ENCODE results near the gene CD4. TPM values are rescaled to one million over a fixed set of nuclear protein-coding genes. Genes with fewer than 3 reads are reported as not detected.

Gene CD4
- total RNA-seq, 1 donor from 2014 or later = 0.75 TPM

DNA sequence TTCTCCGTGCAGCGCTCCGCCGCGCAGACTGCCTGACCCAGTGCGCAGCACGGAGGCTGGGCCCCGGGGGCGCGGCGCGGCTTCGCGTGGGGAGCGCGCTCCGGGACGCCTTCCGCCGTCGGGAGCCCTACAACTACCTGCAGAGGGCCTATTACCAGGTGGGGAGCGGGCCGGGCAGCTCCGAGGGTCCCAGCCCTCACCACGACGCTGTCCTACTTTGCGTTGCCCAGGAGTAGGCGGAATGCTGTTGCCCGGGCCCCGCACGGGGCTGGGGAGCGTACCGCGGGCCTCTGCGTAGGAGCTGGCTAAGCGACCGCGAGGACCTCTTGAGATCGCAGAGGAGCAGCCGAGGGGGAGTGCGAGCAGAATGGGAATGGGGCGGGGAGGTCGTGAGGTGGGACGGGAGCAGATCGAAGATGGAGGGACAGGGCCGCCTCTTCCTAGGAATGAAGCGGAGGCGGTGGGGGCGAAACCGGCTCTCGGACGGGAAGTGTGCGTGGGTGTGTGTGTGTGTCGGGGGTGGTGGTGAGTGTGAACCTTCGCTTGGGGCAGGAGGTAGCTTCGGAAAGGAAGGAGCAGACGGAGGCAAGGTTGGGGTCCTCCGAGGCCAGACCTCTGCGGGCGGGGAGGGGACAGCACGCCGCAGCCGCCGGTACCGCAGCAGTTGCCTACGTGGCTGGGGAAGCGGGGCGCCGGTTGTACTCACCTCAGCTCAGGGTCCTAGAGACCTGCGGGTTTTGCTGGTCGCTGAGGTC lies 39.6 kb downstream of the CD4 start:
- no peak for DNase-seq (ENCODE audit: low read depth)
- TF ChIP-seq, protein P1, sequence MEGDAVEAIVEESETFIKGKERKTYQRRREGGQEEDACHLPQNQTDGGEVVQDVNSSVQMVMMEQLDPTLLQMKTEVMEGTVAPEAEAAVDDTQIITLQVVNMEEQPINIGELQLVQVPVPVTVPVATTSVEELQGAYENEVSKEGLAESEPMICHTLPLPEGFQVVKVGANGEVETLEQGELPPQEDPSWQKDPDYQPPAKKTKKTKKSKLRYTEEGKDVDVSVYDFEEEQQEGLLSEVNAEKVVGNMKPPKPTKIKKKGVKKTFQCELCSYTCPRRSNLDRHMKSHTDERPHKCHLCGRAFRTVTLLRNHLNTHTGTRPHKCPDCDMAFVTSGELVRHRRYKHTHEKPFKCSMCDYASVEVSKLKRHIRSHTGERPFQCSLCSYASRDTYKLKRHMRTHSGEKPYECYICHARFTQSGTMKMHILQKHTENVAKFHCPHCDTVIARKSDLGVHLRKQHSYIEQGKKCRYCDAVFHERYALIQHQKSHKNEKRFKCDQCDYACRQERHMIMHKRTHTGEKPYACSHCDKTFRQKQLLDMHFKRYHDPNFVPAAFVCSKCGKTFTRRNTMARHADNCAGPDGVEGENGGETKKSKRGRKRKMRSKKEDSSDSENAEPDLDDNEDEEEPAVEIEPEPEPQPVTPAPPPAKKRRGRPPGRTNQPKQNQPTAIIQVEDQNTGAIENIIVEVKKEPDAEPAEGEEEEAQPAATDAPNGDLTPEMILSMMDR (conservative IDR thresholded peaks at IDR 0.05; ENCODE audit: low read depth, low read length) = no peak
- H3K4me3 ChIP-seq (ENCODE audit: low read depth, low read length) = peak overlapping the region; percentile 75

DNA sequence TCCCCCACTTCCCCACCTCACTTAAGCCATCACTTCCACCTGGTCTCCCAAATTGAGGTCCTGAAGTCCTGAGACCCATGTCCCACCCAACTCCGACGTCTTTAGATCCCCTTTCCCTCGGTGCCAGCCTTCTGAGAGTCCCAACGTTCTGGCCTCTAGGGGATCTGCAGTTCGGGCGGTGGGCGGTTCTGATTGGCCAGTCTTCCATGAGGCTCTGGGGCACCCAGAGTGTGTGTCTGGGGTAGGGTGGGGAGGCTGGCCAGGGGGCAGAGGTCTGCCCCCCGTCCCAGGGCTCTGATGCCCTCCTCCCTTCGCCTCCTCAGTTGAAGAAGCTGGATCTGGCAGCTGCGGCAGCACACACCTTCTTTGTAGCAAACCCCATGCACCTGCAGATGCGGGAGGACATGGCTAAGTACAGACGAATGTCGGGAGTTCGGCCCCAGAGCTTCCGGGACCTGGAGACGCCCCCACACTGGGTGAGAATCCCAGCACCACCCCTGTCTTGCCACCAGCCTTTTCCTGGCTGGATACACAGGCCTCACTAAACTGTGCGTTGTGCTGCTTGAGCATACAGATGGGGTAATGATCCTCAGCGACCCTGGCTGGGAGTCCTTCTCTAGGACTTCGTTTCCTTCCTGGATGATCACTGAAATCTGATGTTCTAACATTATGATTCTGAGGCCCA lies 40.4 kb downstream of the CD4 start:
- TF ChIP-seq, protein P1 (conservative IDR thresholded peaks at IDR 0.05; ENCODE audit: low read depth, low read length) = peak; percentile 20
- peak overlapping the region; percentile 75 for H3K4me3 ChIP-seq (ENCODE audit: low read depth, low read length)
- no peak for DNase-seq (ENCODE audit: low read depth)

DNA sequence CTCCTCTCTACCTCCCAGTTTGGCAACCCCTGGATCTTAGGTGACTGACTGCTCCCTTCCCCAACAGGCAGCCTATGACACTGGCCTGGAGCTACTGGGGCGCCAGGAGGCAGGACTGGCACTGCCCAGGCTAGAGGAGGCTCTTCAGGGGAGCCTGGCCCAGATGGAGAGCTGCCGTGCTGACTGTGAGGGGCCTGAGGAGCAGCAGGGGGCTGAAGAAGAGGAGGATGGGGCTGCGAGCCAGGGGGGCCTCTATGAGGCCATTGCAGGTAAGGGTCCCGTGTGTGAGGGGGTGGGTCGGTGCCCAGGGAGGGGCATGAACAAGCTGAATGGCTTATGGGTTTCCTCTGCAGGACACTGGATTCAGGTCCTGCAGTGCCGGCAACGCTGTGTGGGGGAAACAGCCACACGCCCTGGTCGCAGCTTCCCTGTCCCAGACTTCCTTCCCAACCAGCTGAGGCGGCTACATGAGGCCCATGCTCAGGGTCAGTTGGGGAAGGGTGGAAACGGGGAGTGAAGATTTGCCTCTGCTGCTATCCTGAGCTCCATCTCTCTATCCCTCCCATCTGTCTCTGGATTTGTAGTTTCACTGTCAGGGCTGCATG lies 41.1 kb downstream of the CD4 start:
- DNase-seq (ENCODE audit: low read depth) = no peak
- TF ChIP-seq, protein P1 (conservative IDR thresholded peaks at IDR 0.05; ENCODE audit: low read depth, low read length) = no peak
- no peak overlapping the region for H3K4me3 ChIP-seq (ENCODE audit: low read depth, low read length)

DNA sequence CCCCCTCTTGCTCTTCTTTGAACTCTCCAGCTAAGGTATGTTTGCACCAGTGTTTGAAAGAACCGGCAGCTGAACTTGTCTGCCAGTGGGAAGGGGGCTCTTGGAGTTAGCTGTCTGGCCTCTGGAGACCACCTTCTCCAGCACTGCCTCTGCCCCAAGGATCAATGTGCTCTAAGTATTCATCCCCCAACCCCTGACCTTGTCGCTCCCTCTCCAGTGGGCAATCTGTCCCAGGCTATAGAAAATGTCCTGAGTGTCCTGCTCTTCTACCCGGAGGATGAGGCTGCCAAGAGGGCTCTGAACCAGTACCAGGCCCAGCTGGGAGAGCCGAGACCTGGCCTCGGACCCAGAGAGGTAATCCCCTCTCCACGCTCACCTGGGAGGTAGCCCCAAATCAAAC lies 41.7 kb downstream of the CD4 start:
- no peak for DNase-seq (ENCODE audit: low read depth)
- TF ChIP-seq, protein P1 (conservative IDR thresholded peaks at IDR 0.05; ENCODE audit: low read depth, low read length) = no peak

GRCh38 chr12:6831450-6831995 lies 42.2 kb downstream of the CD4 start:
- TF ChIP-seq, protein P1 (conservative IDR thresholded peaks at IDR 0.05; ENCODE audit: low read depth, low read length) = no peak
- H3K4me3 ChIP-seq (ENCODE audit: low read depth, low read length) = no peak overlapping the region
- no peak for DNase-seq (ENCODE audit: low read depth)

More for the DNA sequence above, 41.7 kb downstream of the CD4 start:
- H3K4me3 ChIP-seq (ENCODE audit: low read depth, low read length) = no peak overlapping the region

GRCh38 chr12:6832125-6832524 lies 42.8 kb downstream of the CD4 start:
- no peak overlapping the region for H3K4me3 ChIP-seq (ENCODE audit: low read depth, low read length)
- TF ChIP-seq, protein P1 (conservative IDR thresholded peaks at IDR 0.05; ENCODE audit: low read depth, low read length) = no peak
- DNase-seq (ENCODE audit: low read depth) = no peak

All from epithelial cell of proximal tubule (primary cell).